Motor neuron (in vitro differentiated cells): ENCODE measurements around the gene USP49. TPM values are rescaled to one million over a fixed set of nuclear protein-coding genes. Genes with fewer than 3 reads are reported as not detected.
"Not testable (repeated sequence)": the region's sequence is repeated elsewhere in the genome, so short reads cannot be mapped to it uniquely, and the experiment has no call there.

Source experiments
- ATAC-seq, 8 experiments: fragments of 200-7000 bp; cut with Tn5 transposase; replicated peaks in 6 of 8; 2 replicates each; pipeline ENCODE4 v1.8.0; 2021; ENCODE audit warnings: mild to moderate bottlenecking in 8 of 8, moderate library complexity in 8 of 8
- H3K27ac ChIP-seq, 2 donors: fragments of 250-450 bp; sonication (Bioruptor Pico); 2 replicates each; pipeline ENCODE4 v1.9.0; 2021; ENCODE audit warnings: antibody characterized with exemption in 2 of 2, mild to moderate bottlenecking in 2 of 2, moderate library complexity in 1 of 2
- H3K4me1 ChIP-seq, 2 donors: fragments of 250-450 bp; sonication (Bioruptor Pico); replicated peaks in 1 of 2; 2 replicates each; pipeline ENCODE4 v1.6.1; 2021; ENCODE audit warnings: antibody characterized with exemption in 2 of 2, mild to moderate bottlenecking in 2 of 2, moderate library complexity in 1 of 2
- H3K4me3 ChIP-seq, 5 donors: fragments of 250-450 bp; sonication (Bioruptor Pico); 2 replicates each; pipeline ENCODE4 v1.9.0; 2021; ENCODE audit warnings: antibody characterized with exemption in 5 of 5, mild to moderate bottlenecking in 5 of 5, moderate library complexity in 4 of 5
- WGBS, 10 experiments: fragments of 450-650 bp; shearing (Covaris generic); methylation state at CpG; one replicate each; pipeline ENCODE4 v1.0.0; 2022; 5-methylcytosine and 5-hydroxymethylcytosine counted together
- in situ Hi-C, 9 experiments: fragments of 400-800 bp; cut with MboI; loops; one replicate each; pipeline ENCODE4 v1.15.0; 2021; ENCODE audit warnings: low sequenced_read_pairs in 9 of 9, low pct_unique_long_range_greater_than_20kb in 2 of 9; ENCODE audit not compliant: unreplicated experiment in 9 of 9
- total RNA-seq, 8 experiments: library from RNA; unstranded; fragments of 300-600 nt; gene quantifications; 2 replicates each; pipeline versions ENCODE4 v1.2.3 to v1.2.4, GENCODE V29; 2022

The USP49 gene
- total RNA-seq, 8 experiments from 2014 or later = 2.3 to 14.8 (median 9.6) TPM

DNA sequence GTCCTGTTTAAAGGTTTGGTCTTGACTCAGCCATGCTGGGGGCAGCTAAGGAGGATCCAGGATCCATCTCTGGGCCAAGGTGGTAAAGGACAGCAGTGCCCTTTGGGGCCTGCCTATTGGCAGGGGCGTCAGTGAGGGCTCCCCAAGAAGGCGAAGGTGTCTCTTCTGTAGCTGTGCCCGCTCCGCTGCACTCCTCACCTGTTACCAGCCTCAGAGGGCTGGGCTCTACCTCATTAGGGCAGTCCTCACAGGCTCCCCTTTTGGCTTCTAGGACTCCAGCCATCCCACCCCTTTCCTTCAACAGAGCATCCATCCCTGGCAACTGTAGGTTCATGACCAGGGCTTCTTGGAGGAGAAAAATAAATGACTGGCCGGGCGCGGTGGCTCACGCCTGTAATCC, 125.8 kb downstream of the USP49 start:
- Histone ChIP-seq H3K4me1 (peaks cover 0 to 2% of the 10 kb centered on the region in 2 donors), H3K27ac (no peak overlapping the region), H3K4me3 (no peak overlapping the region)
- ATAC-seq = no peak
- WGBS, 10 experiments = 79 to 95% (median 93%) methylated on average over 4 to 7 of the region's 8 CpGs; no CpG with 5 or more reads in 7 of the 10 experiments
- in situ Hi-C loops = no loop called here

DNA sequence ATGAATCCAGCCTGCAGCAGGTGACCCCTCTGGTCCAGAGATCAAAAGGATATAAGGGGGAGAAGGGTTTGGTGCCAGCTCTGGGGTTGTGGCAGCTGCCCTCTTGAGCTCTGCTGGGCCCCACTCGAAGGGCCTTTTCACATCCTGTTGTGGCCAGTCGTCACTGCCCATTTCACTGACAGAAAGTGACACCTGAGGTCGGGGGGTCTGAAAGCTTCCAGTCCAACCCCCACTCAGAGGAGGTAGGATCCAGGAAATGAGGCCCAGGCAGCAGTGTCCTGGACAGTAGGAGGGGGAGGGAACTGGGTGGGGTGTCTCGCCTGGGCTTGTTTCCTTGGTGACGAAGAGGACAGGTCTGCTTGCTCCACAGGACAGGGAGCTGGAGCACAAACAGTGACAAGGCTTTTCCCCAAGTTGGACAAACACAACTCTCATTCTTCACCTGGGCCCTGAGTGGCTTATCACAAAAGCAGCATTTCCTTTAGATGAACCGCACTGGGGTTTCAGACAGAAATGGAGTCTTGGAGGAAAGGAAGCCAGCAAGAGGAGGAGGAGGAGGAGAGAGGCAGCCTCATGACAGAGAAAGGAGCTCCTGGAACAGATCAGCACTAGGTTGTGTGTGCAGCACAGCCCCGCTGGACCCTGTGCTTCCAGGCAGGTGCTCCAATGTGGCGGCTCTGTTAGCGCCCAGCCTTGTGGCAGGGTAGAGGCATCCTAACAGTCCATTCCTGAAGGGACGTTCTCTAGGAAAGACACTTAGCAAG, 126.4 kb downstream of the USP49 start:
- ATAC-seq = peak in 6 of 8 experiments; percentile 25 to 66 (median 36)
- WGBS, 10 experiments = 78 to 100% (median 89%) methylated on average over 2 to 5 of the region's 10 CpGs; no CpG with 5 or more reads in 4 of the 10 experiments
- peaks cover 0 to 8% of the 10 kb centered on the region in 2 donors for H3K4me1 ChIP-seq
- H3K4me3 ChIP-seq = no peak overlapping the region
- no peak overlapping the region for H3K27ac ChIP-seq
- in situ Hi-C loops = no loop called here

GRCh38 chr6:41767112-41767833, 127.9 kb downstream of the USP49 start:
- no peak overlapping the region for H3K27ac ChIP-seq
- ATAC-seq = peak; percentile 36 to 97 (median 64)
- peaks cover 0 to 10% of the 10 kb centered on the region in 2 donors for H3K4me1 ChIP-seq
- 7 to 90% (median 26%) methylated on average over 1 to 6 of the region's 12 CpGs; no CpG with 5 or more reads in 3 of the 10 experiments for WGBS, 10 experiments
- in situ Hi-C loops = no loop called here
- no peak overlapping the region for H3K4me3 ChIP-seq

DNA sequence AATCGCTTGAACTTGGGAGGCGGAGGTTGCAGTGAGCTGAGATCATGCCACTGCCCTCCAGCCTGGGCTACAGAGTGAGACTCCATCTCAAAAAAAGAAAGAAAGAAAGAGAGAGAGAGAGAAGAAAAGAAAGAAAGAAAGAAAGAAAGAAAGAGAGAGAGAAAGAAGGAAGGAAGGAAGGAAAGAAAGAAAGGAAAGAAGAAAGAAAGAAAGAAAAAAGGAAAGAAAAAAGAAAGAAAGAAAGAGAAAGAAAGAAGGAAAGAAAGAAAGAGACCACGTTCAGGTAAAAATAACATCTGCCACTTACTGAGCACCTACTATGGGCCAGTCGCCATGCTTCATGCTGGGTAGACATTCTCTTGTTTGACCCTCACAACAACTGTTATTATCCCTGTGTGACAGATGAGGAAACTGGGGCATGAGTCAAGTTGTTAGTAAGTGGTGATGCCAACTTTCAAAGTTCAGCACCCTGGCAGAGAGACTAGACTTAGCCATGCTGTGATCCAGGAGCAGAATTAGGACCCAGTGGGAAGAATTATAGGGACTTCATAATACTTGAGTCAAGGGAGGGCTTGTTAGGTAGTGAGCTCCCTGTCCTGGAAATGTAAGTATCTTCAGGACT, 129.0 kb downstream of the USP49 start:
- H3K27ac ChIP-seq, ATAC-seq, H3K4me3 ChIP-seq, in situ Hi-C loops: not testable (repeated sequence)
- peaks cover 0 to 10% of the 10 kb centered on the region in 2 donors for H3K4me1 ChIP-seq
- WGBS, 10 experiments = 69 to 93% (median 81%) methylated on average over 2 to 4 of the region's 4 CpGs

DNA sequence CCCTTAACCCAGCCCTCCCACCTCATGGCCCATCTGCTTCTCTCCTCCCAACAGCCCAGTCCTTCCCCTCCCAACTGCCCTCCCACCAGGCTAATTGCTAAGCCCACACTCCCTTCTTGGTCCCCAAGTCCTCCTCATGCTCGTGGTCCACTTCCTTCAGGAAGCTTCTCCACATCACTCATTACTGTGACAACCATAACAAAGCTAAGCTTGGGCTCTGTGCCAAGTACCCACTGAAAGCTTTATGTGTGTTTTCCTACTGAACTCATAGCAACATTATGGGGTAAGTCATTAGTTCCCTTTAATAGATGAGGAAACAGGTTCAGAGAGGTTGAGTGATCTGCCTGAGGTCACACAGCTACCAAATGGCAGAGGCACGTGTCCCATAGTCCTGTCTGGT, 131.7 kb downstream of the USP49 start:
- WGBS, 10 experiments = 20 to 60% methylated on average over 1 to 2 of the region's 2 CpGs; no CpG with 5 or more reads in 8 of the 10 experiments
- in situ Hi-C loops = no loop called here
- no peak overlapping the region for H3K27ac ChIP-seq
- no peak overlapping the region for H3K4me3 ChIP-seq
- ATAC-seq = peak in 2 of 8 experiments; percentile 14 to 16
- peaks cover 0 to 8% of the 10 kb centered on the region in 2 donors for H3K4me1 ChIP-seq

DNA sequence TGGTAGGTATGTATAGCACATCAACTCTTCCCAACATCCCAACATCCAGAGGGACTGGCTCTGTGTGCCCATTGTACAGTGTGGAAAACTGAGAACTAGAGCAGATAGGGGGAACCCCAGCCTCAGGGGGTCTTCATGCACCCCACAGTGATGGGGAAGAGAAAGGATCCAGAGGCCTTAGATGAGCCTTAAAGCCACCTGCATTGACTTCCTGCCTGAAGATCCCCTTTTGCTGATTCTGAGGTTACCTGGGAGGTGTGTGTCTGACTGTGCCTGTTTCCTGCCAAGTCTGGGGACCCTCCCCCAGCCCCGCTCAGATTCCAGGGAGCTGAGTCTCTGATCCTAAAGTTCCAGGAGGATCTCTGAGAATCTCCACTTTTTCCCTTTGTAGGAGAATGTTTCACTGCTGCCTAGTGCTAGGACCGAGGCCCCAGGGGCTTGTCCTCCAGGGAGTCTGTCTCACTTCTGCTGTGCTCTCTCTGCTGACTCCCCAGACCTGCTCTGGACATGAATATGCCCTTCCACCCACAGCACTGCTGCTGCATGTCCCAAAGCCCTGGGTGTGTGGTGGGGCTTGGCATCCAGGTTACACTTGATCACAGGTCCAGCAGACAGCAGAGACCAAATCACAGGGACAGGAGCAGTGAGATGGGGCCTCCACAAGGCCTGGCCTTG, 135.1 kb downstream of the USP49 start:
- no peak for ATAC-seq
- no peak overlapping the region for H3K27ac ChIP-seq
- WGBS, 10 experiments = 50 to 67% (median 60%) methylated on average over 1 to 2 of the region's 2 CpGs; no CpG with 5 or more reads in 7 of the 10 experiments
- peaks cover 8 to 10% of the 10 kb centered on the region in 2 donors for H3K4me1 ChIP-seq
- no peak overlapping the region for H3K4me3 ChIP-seq
- in situ Hi-C loops = no loop called here

DNA sequence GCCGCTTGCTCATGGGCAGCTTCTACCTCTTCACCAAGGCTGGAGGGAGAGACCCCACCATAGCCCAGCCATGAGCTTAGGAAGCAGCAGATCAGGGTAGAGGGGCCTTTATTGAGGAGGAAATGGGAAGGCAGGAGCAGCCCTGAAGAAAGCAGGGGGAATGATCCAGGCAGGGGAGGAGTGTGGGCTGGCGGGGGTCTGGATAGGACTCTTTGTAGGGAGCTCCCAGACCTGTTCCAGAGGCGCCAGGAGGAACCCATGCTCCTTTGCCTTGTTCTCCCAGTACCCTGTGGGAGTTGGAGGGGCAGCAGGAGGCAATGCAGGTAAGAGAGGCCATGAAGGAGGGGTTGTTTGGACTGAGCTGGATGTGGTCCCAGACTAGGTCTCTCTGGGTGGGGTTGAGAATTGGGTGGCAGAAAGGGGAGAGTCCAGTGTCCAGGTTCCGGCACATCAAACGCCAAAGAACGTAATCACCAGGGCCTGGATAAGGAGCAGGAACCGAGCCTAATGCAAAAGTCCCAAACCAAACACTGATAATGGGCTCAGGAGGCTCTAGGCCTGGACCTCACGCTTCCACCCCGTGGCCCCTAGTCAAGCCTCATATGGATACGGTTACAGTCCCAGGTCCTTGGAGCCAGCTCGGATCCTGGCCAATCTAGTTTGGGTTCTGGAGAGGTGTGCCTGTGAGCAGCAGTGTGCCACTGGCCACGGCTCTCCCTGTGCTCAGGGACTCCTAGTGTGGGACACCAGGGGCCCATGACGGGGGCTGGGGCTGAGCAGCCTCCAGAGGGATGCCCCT, 135.9 kb downstream of the USP49 start:
- 60 to 100% (median 82%) methylated on average over 1 to 6 of the region's 13 CpGs; no CpG with 5 or more reads in 3 of the 10 experiments for WGBS, 10 experiments
- H3K27ac ChIP-seq = no peak overlapping the region
- no peak overlapping the region for H3K4me3 ChIP-seq
- in situ Hi-C loops = no loop called here
- no peak for ATAC-seq
- peaks cover 8 to 10% of the 10 kb centered on the region in 2 donors for H3K4me1 ChIP-seq

DNA sequence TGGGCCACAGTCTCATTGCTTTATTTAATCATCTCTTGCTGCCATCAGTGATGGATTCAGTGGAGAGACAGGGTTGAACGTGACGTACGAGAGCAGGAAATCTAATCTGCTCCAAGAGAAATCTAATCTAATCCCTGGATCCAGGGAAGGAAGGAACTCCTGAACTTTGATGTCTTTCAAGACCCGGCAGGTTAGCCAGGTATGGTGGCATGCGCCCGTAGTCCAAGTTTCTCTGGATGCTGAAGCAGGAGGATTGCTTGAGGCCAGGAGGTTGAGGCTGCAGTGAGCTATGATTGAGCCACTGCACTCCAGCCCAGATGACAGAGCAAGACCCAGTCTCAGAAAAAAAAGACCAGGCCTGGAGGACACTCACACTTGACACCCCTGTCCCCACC, 136.5 kb downstream of the USP49 start:
- H3K4me1 ChIP-seq = peaks cover 1 to 10% of the 10 kb centered on the region in 2 donors
- H3K27ac ChIP-seq = no peak overlapping the region
- H3K4me3 ChIP-seq = no peak overlapping the region
- WGBS, 10 experiments = 75 to 100% (median 80%) methylated on average over 1 to 5 of the region's 6 CpGs; no CpG with 5 or more reads in 3 of the 10 experiments
- ATAC-seq = no peak
- in situ Hi-C loops = no loop called here

GRCh38 chr6:41757931-41758640, 137.1 kb downstream of the USP49 start:
- Histone ChIP-seq H3K4me1 (peaks cover 0 to 10% of the 10 kb centered on the region in 2 donors), H3K4me3 (no peak overlapping the region), H3K27ac (no peak overlapping the region)
- ATAC-seq = no peak
- in situ Hi-C loops = no loop called here
- WGBS, 10 experiments = 0 to 89% (median 68%) methylated on average over 1 to 5 of the region's 8 CpGs; no CpG with 5 or more reads in 1 of the 10 experiments

- in situ Hi-C loops = no loop called here
Observed at GRCh38 chr6:41757271-41757670, 137.9 kb downstream of the USP49 start.

GRCh38 chr6:41756354-41756753, 138.8 kb downstream of the USP49 start:
- H3K4me1 ChIP-seq = peaks cover 0 to 10% of the 10 kb centered on the region in 2 donors
- H3K27ac ChIP-seq = peak overlapping the region in 1 of 2 donors; percentile 39
- no peak overlapping the region for H3K4me3 ChIP-seq
- in situ Hi-C loops = no loop called here
- WGBS, 10 experiments = 13 to 45% (median 39%) methylated on average over 3 to 8 of the region's 13 CpGs; no CpG with 5 or more reads in 6 of the 10 experiments
- peak in 4 of 8 experiments; percentile 33 to 86 (median 76) for ATAC-seq

More at GRCh38 chr6:41757271-41757670, 137.9 kb downstream of the USP49 start:
- 72 to 80% methylated on average over 2 of the region's 6 CpGs; no CpG with 5 or more reads in 8 of the 10 experiments for WGBS, 10 experiments
- no peak overlapping the region for H3K4me3 ChIP-seq
- H3K4me1 ChIP-seq = peaks cover 0 to 10% of the 10 kb centered on the region in 2 donors
- ATAC-seq = no peak
- no peak overlapping the region for H3K27ac ChIP-seq
